Measurements from ENCODE around the gene COBL. TPM values are rescaled to one million over a fixed set of nuclear protein-coding genes. Genes with fewer than 3 reads are reported as not detected.

Gene COBL
- total and polyA plus RNA-seq, 2 donors (not counting 3 experiments of a cell fraction or from before 2014, with no cell fraction given): 0.11 TPM; not detected in 1

DNA sequence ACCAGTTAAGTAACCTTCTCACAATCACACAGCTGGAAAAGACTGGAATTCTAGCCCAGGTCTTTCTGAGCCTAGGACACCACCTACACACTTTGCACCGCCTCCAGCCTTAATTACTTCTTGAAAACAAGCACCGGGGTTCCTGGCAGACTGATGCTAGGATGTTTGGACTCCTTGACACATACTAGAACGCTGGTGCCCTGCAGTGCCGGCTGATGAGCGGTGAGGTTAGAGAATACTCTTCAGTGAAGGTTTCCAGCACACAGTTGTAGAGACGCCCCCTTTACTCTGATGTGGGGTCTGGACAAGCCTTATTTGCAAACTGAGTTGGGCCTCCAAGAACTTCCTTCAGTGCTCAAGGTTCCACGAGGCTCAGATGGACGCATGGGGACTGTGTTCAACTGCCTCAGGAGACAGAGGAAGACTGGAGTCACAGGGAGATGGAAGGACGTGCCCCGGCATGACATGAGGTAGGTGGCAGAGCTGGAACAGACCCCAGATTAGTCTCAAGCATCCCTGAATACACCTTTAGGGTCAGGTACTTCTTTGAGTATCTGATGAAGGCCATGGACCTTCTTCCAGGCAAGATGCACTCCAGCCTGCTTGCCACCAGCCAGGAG lies 89.6 kb downstream of the COBL start:
- Histone ChIP-seq H3K9me1 (replicated peaks; ENCODE audit: control insufficient read depth, extremely low read depth, insufficient read depth, low read length) (no peaks in the 10 kb centered on the region), H3K4me3 (replicated peaks in 1 of 3; ENCODE audit: insufficient read depth in 1 of 3, low read depth in 1 of 3, low read length in 3 of 3) (no peak overlapping the region), H3K36me3 (ENCODE audit: control insufficient read depth in 2 of 2, extremely low read depth in 1 of 2, insufficient read depth in 2 of 2, low read length in 2 of 2) (no peaks in the 10 kb centered on the region), H3K4me1 (ENCODE audit: control insufficient read depth, extremely low read depth, insufficient read depth, low read length) (no peaks in the 10 kb centered on the region), H4K20me1 (replicated peaks; ENCODE audit: control insufficient read depth, extremely low read depth, insufficient read depth, low read length) (no peaks in the 10 kb centered on the region), H3K79me2 (ENCODE audit: control insufficient read depth, insufficient read depth, low read length) (no peaks in the 10 kb centered on the region), H3K27ac (ENCODE audit: insufficient read depth, low read depth, low read length) (no peak overlapping the region), H3K27me3 (ENCODE audit: control insufficient read depth in 2 of 2, insufficient read depth in 2 of 2, low read length in 2 of 2) (no peaks in the 10 kb centered on the region), H3K9ac (replicated peaks; ENCODE audit: extremely low read depth, insufficient read depth, low read length) (no peak overlapping the region), H2AFZ (ENCODE audit: low read depth, low read length) (no peak overlapping the region), H3K9me3 (replicated peaks; ENCODE audit: control insufficient read depth, insufficient read depth, low read length) (no peaks in the 10 kb centered on the region), H3K4me2 (ENCODE audit: insufficient read depth, low read length) (no peak overlapping the region)
- DNase-seq (ENCODE audit: low read depth, low spot score) (no peak), FAIRE-seq (no peak)
- ChIA-PET CTCF (no interaction called here), POLR2A (no interaction called here)
- intact Hi-C loops (cut with micrococcal nuclease): no loop called here
- BruUV-seq (replicated peaks): no TSS peak
- dilution Hi-C loops (cut with MboI; ENCODE audit: extremely low pct_ligation_motif_present, low sequenced_read_pairs): no loop called here
- TF ChIP-seq CTCF (IDR thresholded peaks at IDR 0.05; ENCODE audit: extremely low read depth in 1 of 2, insufficient read depth in 1 of 2, low read depth in 1 of 2, low read length in 2 of 2): no peak
- TF ChIP-seq EZH2 (IDR thresholded peaks at IDR 0.05; ENCODE audit: borderline replicate concordance, low read depth, low read length, severe bottlenecking): no peak
- no peak for TF ChIP-seq POLR2A (IDR thresholded peaks at IDR 0.05; ENCODE audit: low read depth, low read length)

GRCh38 chr7:51226063-51226755 lies 90.4 kb downstream of the COBL start:
- Histone ChIP-seq H3K9me1 (replicated peaks; ENCODE audit: control insufficient read depth, extremely low read depth, insufficient read depth, low read length) (no peaks in the 10 kb centered on the region), H3K27ac (ENCODE audit: insufficient read depth, low read depth, low read length) (no peak overlapping the region), H3K27me3 (ENCODE audit: control insufficient read depth in 2 of 2, insufficient read depth in 2 of 2, low read length in 2 of 2) (no peaks in the 10 kb centered on the region), H3K4me2 (ENCODE audit: insufficient read depth, low read length) (no peak overlapping the region), H3K4me3 (replicated peaks in 1 of 3; ENCODE audit: insufficient read depth in 1 of 3, low read depth in 1 of 3, low read length in 3 of 3) (no peak overlapping the region), H3K36me3 (ENCODE audit: control insufficient read depth in 2 of 2, extremely low read depth in 1 of 2, insufficient read depth in 2 of 2, low read length in 2 of 2) (no peaks in the 10 kb centered on the region), H3K79me2 (ENCODE audit: control insufficient read depth, insufficient read depth, low read length) (no peaks in the 10 kb centered on the region), H4K20me1 (replicated peaks; ENCODE audit: control insufficient read depth, extremely low read depth, insufficient read depth, low read length) (no peaks in the 10 kb centered on the region), H3K9ac (replicated peaks; ENCODE audit: extremely low read depth, insufficient read depth, low read length) (no peak overlapping the region), H3K4me1 (ENCODE audit: control insufficient read depth, extremely low read depth, insufficient read depth, low read length) (no peaks in the 10 kb centered on the region), H2AFZ (ENCODE audit: low read depth, low read length) (no peak overlapping the region), H3K9me3 (replicated peaks; ENCODE audit: control insufficient read depth, insufficient read depth, low read length) (no peaks in the 10 kb centered on the region)
- intact Hi-C loops (cut with micrococcal nuclease): no loop called here
- ChIA-PET CTCF (no interaction called here), POLR2A (no interaction called here)
- no peak for FAIRE-seq
- no peak for DNase-seq (ENCODE audit: low read depth, low spot score)
- TF ChIP-seq JUN (IDR thresholded peaks at IDR 0.05; ENCODE audit: borderline replicate concordance, insufficient read depth, insufficient read length, low read depth) (no peak), POLR2AphosphoS5 (IDR thresholded peaks at IDR 0.05; ENCODE audit: insufficient read depth, low read depth, low read length) (no peak), EZH2 (IDR thresholded peaks at IDR 0.05; ENCODE audit: borderline replicate concordance, low read depth, low read length, severe bottlenecking) (no peak), GATA2 (IDR thresholded peaks at IDR 0.05; ENCODE audit: insufficient read depth, insufficient read length, low read depth, low read length) (no peak), MAX (IDR thresholded peaks at IDR 0.05; ENCODE audit: insufficient read depth, insufficient read length) (no peak), CTCF (IDR thresholded peaks at IDR 0.05; ENCODE audit: extremely low read depth in 1 of 2, insufficient read depth in 1 of 2, low read depth in 1 of 2, low read length in 2 of 2) (no peak), FOS (IDR thresholded peaks at IDR 0.05; ENCODE audit: borderline replicate concordance, insufficient read depth, low read length) (no peak), POLR2A (IDR thresholded peaks at IDR 0.05; ENCODE audit: low read depth, low read length) (no peak), MYC (IDR thresholded peaks at IDR 0.05; ENCODE audit: low read depth, low read length) (no peak)
- no TSS peak for BruUV-seq (replicated peaks)
- dilution Hi-C loops (cut with MboI; ENCODE audit: extremely low pct_ligation_motif_present, low sequenced_read_pairs): no loop called here
